ENCODE results near the gene ITGAV.

Gene ITGAV

DNA sequence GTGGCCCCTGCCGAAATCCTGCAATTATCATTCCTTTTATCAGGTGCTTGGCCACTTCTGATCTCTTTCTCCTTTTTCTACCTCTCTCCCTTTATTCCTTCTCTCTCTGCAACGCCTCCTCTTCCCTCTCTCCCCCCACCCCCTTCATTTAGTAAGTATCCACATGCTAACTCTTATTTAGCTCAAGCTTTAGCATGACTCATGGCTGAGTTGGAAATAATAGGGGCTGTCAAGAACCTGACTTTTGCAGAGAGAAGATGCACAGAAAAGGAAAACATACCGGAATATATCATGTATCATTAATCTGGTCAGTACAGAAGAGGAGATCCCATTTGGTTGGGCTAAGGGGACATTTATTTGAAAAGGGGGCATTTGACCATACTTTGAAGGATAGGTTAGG is 137.1 kb downstream of the ITGAV start:
- no peaks in the 10 kb centered on the region for H3K9me3 Mint-ChIP-seq
- H3K4me3 Mint-ChIP-seq, result no peak overlapping the region
- no peak overlapping the region for H3K27ac Mint-ChIP-seq
- no peaks in the 10 kb centered on the region for H3K4me1 Mint-ChIP-seq
- no peaks in the 10 kb centered on the region for H3K27me3 Mint-ChIP-seq
- H3K36me3 Mint-ChIP-seq, result no peaks in the 10 kb centered on the region
- ATAC-seq, result no peak

DNA sequence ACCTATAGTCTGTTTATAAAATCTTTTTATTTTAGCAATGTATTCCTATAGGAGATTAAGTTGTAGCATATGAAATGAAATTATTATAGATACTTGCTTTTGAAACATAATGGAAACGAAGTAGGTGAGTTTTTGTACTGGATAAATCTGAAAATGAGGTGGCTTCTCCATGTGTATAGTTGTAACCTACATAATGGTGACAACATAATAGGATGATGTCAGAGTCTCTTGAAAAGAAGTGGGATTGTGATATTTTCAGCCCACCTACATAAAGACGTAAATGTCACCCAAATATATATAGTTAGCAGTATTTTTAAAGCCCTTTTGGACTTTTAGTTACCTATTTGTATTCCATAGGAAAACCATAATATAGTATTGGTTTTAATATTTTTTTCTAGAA is 138.8 kb downstream of the ITGAV start:
- H3K36me3 Mint-ChIP-seq, result no peaks in the 10 kb centered on the region
- ATAC-seq, result no peak
- no peak overlapping the region for H3K27ac Mint-ChIP-seq
- no peaks in the 10 kb centered on the region for H3K27me3 Mint-ChIP-seq
- no peaks in the 10 kb centered on the region for H3K4me1 Mint-ChIP-seq
- no peak overlapping the region for H3K4me3 Mint-ChIP-seq
- no peaks in the 10 kb centered on the region for H3K9me3 Mint-ChIP-seq

All from stimulated activated memory B cell treated with anti-CD40 and anti-IgM and Interleukin-4, amounts not matched to agents 10 μg/mL and 1 μg/mL and 100 μg/mL, for 72 hours (primary cell).